HG02759 (cell line): Measurements from ENCODE around the gene PCDH8.

Source experiments
- ATAC-seq: cut with Tn5 transposase; IDR thresholded peaks from one replicate; pipeline ENCODE4 v1.9.1; 2021; ENCODE audit warnings: mild to moderate bottlenecking, moderate library complexity; ENCODE audit not compliant: unreplicated experiment

PCDH8 gene, protein sequence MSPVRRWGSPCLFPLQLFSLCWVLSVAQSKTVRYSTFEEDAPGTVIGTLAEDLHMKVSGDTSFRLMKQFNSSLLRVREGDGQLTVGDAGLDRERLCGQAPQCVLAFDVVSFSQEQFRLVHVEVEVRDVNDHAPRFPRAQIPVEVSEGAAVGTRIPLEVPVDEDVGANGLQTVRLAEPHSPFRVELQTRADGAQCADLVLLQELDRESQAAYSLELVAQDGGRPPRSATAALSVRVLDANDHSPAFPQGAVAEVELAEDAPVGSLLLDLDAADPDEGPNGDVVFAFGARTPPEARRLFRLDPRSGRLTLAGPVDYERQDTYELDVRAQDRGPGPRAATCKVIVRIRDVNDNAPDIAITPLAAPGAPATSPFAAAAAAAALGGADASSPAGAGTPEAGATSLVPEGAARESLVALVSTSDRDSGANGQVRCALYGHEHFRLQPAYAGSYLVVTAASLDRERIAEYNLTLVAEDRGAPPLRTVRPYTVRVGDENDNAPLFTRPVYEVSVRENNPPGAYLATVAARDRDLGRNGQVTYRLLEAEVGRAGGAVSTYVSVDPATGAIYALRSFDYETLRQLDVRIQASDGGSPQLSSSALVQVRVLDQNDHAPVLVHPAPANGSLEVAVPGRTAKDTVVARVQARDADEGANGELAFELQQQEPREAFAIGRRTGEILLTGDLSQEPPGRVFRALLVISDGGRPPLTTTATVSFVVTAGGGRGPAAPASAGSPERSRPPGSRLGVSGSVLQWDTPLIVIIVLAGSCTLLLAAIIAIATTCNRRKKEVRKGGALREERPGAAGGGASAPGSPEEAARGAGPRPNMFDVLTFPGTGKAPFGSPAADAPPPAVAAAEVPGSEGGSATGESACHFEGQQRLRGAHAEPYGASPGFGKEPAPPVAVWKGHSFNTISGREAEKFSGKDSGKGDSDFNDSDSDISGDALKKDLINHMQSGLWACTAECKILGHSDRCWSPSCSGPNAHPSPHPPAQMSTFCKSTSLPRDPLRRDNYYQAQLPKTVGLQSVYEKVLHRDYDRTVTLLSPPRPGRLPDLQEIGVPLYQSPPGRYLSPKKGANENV

GRCh38 chr13:52848455-52849195 lies at the start of gene PCDH8:
Gene PCDH8 (minus strand): TSS chr13:52848640. CDS start chr13:52848436, 204 bp downstream.
- ATAC-seq, result no peak

DNA sequence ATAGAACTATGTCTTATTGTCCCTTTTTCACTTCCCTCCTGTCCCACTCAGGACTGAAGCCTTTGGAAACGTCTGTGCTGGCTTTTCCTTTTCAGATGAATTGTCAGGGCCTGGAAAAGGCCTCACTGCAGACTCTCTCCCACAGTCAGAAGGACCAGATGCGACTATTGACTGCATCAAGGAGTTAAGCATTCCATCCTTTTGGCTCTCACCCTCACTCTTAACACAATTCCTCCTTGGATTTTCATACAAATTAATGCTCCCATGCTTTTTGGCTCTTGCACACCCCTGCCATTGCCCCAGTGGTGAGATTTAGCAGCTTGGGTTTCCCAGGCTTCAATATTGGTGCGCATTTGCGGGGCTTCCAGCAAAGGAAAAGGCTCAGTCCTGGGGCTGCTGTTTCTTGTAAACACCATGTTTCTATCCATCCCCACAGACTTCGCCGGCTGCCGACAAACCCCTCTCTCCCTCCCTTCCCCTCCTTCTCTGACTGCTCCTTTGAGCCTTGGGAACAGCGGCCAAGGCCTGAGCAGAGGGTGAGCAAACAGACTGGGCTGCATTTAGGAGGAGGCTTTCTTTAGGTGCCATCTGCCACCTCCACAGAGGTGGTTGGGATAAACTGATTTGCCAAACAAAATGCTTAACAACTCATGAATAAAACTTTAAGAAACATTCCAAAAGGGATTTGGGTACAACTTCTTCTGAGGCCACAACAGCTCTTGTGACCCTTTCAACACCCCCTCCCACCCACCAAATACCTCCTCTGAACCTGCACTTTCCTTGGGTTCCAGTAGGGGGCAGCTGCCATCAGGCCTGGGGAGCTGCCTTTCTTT lies 48.6 kb upstream of the PCDH8 start:
- no peak for ATAC-seq

DNA sequence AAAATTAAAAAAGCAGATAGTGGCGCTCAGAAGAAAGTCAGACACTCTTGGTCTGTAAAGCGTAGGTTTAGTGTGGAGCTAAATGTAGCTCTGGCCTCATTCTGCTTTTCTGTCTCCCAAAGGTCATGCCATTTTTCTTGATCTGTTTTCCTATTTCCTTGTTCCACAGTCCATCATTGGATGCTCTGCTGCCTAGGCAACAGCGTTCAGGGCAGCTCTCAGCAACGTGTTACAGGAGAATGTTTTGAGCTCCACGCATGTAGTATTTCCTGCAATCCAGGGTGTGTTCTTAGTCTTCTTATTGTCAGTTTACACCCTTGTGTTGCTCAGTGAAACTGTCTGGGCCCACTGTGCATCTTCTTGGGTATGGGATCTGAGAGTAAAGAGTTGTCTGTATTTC lies 46.0 kb upstream of the PCDH8 start:
- ATAC-seq, result no peak

DNA sequence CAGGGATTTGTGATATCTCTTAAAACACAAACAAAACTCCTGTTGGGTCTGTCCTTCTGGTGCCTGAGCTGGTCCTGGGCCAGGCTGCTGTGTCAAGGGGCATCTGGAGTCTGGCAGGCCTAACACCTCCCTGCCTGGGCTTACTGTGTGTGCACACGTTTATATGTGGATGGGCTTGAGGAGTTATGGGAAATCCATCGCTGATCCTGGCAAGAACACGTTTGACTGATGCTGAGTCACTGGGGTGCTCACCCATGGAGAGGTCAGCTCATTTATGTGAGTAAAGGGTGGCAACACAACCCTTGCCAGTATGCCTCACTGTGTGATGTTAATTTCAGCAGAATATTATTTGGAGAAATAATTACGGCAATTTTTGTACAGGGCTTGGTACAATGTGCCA lies 44.5 kb upstream of the PCDH8 start:
- no peak for ATAC-seq

DNA sequence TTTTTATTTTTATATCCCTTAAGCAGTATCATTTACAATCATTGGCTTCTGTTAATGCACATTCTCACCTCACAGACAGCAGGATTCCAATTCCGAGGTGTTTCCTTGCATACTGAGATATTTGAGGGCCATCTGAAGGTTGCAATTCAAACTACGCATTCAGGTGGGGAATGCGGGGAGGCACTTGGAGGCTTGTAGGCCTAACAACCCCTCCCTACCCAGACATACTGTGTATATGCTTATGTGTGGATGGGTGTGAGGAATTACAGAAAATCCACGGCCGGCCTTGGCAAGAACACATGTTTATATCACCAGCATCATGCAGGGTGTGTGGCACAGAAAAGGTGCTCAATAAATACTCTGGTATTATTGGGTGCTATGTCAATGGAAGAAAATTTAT lies 43.3 kb upstream of the PCDH8 start:
- ATAC-seq, result no peak

- ATAC-seq, result no peak
These were observed 38.7 kb upstream of the PCDH8 start for GRCh38 chr13:52887165-52887564.

GRCh38 chr13:52885141-52885540 lies 36.7 kb upstream of the PCDH8 start:
- no peak for ATAC-seq

- no peak for ATAC-seq
These were observed 36.1 kb upstream of the PCDH8 start for GRCh38 chr13:52884429-52885010.

DNA sequence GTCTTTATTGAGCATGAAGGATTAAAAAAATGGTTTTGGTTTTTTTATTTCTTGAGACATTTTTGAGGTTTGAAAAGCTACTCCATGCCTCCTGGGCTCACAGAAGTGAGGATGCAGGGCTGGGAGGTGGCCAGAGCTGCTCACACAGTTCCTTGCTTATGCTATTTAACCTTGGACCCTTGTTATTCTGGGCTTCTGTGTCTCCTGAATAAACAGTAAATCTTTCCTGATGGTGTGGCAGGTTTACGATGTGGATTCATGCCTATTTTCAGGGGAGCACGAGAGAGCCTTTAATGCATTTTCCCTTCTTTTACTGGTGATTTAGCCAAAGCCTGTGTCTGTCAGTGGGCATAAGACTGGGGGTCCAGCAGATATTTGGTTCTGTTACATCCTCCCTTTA lies 34.3 kb upstream of the PCDH8 start:
- ATAC-seq, result no peak

GRCh38 chr13:52879950-52880741 lies 31.7 kb upstream of the PCDH8 start:
- ATAC-seq, result no peak

DNA sequence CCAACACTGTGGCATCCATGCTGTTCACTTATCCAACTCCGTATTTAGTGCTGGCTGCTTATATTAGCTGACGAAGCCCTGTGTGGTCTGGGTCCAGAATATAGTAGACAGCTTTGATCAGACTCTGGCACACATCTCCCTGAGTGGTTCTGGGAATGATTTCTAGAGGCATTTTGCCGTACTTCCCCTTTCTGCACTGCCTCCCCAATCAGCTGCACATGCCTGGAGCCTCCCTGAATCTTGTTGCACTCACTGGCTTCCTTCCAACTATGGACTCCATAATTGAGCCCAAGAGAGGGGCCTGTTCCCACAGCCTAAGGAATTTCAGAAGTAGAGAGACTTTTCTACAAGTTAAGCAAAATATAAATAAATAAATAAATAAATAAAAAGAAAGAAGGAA lies 30.4 kb upstream of the PCDH8 start:
- ATAC-seq, result no peak

- no peak for ATAC-seq
These were observed 21.7 kb upstream of the PCDH8 start for GRCh38 chr13:52870143-52870542.

DNA sequence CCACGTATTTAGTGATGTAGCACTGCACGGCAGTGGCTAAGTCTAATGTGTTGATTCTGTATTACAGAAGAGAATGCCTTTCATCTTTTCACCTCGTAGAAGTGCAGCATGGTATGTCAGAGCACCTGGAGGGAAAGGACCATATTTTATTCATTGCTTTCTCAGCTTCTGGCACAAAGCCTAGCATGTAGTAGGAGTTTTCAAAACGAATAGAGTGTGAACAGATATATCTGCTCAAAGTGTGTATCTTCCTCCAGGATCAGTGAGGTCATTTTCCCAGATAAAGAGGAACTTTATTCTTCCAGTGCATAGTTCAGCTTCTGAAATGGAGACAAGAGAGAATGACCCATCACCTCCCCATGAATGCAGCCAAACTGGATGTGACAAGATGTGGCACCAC lies 21.2 kb upstream of the PCDH8 start:
- no peak for ATAC-seq

- no peak for ATAC-seq
These were observed 20.6 kb upstream of the PCDH8 start for GRCh38 chr13:52869050-52869449.

DNA sequence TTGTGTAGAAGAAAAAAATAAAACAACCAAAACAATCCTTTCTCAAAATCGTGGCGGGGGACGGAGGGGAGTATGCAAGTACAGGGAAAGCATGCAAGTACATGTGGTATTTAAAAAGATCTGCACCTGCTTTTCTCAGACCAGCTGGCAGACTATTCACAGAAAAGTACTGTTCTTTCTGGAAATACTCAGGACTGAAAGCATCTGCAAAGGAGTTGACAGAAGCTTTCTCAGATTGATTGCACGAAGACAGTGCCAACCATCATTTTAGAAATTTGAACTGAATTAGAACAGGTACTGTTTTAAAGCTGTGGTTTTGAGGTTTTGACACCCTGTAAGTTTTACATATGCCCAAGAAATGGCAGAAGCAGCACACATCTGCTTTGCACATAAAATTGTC lies 19.8 kb upstream of the PCDH8 start:
- ATAC-seq, result no peak

DNA sequence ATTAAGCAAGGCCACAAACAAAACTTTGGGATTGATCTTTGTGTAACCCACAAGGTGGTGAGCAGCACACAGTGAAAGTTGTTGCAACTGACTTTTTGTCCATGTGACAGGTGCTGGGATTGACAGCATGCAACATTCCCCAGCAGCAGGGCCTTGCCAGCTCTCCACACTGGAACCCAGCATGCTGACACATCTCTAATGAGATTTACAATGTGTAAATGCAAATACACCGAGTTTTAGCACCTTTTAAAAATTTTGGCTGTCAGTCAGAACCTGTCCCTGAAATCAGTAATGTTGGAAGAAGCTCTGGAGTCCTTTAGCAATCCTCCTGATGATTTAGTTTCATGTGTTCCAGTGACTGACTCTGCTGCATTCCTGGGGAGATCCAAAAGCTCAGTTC lies 16.5 kb upstream of the PCDH8 start:
- no peak for ATAC-seq

- peak; percentile 48 for ATAC-seq
These were observed 14.1 kb upstream of the PCDH8 start for GRCh38 chr13:52862358-52863206.

DNA sequence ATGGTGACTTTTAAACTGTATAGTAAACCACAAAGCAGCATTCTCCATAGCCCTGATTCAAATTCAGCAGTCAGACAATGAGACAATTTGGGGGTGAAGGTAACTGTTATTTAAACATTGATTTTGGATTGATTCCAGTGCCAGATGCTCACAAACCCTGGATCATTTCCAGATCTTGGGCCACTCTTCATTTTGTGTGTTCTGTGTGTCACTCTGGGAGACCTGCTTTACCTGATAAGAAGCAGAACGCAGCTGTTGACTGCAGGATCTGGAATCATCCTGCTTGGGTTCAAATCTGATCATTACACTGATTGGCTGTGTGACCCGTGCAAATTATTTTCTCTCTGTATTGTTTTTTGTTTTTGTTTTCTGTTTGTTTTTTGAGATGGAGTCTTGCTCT lies 4.0 kb upstream of the PCDH8 start:
- no peak for ATAC-seq
